Measurements from ENCODE around the gene ING4.

The ING4 gene

DNA sequence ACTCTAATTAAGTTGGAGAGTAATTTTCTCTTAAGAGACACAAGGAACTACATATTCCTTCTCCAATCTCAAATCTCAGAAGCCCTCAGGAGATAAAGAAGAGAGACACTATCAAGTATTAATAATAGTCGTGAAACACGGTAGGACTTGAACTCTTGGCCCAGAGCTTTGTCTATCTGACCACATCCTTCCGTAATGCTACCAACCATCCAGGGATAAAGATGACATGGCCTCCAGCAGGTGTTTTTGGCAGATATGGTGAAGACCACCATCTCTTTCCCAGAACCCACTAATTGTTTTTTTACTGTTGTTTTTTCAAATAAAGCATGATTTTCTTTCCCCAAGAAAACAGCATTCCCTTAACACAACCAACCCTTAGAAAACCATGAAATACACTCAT lies 22.9 kb upstream of the ING4 start:
- no peak for DNase-seq

DNA sequence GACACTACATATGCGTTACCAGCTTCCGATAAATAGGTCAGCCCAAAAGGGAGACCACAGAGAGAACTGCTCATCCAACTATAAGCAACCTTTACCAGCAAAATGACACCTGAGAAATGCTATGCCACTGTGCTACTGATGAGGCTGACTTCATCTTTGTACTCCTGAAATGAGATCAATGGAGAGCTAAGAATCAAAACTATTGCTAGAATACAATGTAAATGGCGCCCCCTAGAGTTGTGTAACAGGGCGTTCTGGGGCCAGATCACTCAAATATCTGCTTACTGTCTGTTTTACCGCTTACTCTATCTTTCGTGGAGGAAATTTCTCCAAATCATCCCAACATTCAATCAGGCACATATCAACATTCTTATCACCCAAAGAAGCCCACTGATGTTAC lies 21.7 kb upstream of the ING4 start:
- DNase-seq, result no peak

GRCh38 chr12:6676962-6677361 lies 14.0 kb upstream of the ING4 start:
- no peak for DNase-seq

DNA sequence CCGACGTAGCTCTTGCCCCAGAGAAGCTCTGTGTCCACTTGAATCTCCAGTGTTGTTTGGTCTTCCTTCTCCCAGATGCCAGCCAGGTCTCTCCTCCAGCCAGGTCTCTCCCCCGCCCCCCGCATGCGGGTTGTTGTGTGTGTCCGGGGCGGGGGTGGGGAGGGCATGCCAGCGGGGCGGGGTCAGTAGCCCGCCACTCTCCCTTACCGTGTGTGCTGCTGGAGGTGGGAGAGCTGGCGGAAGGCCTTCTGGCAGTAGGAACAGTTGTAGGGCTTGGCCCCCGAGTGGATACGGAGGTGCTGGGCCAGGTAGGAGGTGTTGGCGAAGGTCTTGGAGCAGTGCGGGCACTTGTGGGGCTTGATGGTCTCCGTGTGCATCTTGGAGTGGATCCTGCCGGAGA lies 9.2 kb upstream of the ING4 start:
- DNase-seq, result no peak

- DNase-seq, result no peak
Observed at GRCh38 chr12:6667559-6668210, 4.8 kb upstream of the ING4 start.

GRCh38 chr12:6666211-6666610 lies 3.3 kb upstream of the ING4 start:
- no peak for DNase-seq

DNA sequence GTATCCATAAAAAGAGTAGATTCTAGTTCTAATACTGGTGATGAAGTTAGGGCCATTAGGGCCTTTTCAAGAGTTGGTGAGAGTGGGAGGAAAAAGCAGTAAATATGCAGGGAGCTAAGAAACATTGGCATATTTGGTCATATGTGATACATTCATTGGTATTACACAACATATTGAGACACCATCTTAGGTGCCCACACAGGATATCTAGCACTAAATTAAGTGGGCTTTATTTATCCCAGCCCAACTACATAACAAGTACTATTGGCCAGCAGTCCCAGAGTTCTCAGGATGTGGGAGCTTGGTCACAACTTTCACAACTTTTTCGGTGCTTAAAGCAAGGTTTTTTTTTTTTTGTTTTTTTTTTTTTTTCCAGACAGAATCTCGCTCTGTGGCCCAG lies 2.0 kb upstream of the ING4 start:
- DNase-seq, result no peak

- no peak for DNase-seq
Observed at GRCh38 chr12:6662602-6662905, 365 bp downstream of the ING4 start.

DNA sequence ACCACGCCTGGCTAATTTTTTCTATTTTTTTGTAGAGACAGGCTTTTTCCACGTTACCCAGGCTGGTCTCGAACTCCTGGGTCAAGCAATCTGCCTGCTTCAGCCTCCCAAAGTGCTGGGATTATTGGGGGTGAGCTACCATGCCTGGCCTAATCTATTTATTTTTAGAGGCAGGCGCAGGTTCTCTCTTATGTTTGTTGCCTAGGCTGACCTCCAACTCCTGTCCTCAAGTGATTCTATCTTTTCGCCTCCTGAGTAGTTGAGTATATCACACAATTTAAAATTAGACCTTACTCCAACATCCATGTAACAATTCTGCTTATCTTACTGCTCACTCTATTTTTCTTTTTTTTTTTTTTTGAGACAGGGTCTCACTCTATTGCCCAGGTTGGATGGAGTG lies 8.9 kb downstream of the ING4 start:
- no peak for DNase-seq

GRCh38 chr12:6653342-6653741 lies 9.6 kb downstream of the ING4 start:
- DNase-seq, result no peak

GRCh38 chr12:6652391-6652790 lies 10.5 kb downstream of the ING4 start:
- DNase-seq, result no peak

GRCh38 chr12:6650832-6651231 lies 12.1 kb downstream of the ING4 start:
- no peak for DNase-seq

DNA sequence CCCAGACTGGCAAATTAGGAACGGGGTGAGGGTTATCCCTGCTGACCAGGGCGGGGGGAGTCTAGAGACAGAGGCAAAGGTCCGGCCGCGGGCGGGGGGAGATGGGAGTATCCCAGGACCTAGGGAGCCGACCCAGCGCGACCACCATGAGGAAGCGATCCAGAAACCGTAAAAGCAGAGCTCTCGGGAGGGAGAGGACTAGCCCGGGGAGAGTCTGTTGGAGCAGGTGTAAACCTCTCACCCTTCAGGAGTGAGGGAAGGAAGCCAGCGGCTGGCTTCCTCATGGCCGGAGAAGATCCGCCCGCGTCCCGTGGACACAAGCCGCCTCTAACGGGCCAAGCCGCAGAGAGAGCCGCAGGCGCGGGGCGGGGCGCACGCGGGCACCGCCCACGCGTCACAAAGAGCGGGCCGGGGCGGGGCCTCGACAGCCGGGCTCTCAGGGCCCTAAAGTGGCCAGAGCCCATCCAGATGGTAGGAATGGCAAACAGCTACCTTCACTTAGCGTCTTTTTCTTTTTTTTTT lies 15.8 kb downstream of the ING4 start, which contains the start of gene ACRBP:
Gene ACRBP, minus strand, starts transcription at position 350 of the 522 bp plus-strand sequence. Its CDS starts 66 bp downstream, at position 284.
- no peak for DNase-seq

DNA sequence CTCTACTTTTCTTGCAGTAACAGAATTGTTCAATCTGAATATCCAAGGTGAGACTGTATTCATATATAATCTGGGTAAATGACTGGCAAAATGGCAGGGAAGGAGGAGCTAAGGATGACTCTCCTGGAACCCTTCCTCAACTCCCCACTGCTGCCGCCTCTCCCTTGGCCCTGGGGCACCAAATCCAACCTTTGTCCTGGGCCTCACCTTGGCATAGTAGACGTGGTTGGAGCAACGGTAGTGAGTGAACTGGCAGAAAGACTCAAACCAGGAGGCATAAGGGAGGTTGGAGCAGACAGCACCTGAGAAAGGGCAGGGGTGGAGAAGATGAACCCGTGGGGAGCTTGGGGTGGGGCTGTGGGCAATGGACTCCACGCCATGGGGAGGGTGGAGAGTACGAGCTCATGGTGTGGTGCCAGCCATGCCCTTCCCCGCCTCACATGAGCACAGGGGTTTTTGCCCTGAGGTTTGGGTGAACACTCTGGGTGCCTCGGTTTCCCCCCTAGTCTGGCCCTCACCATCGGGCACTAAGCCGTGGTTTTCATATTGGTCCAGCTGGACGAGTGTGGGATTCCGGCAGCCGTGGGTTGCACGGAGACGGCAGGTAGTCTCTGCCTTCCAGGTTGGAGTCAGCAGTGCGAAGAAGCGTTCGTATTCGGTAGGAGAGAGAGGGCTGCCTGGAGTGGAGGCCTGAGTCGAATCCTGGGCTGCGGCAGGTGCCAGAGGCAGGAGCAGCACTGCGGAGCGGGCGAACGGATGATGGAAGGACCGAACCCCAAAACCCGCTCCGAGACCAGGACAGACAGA lies 16.4 kb downstream of the ING4 start:
- DNase-seq, result no peak

GRCh38 chr12:6644903-6645302 lies 18.0 kb downstream of the ING4 start:
- DNase-seq, result no peak

GRCh38 chr12:6644257-6644596 lies 18.7 kb downstream of the ING4 start:
- no peak for DNase-seq

- no peak for DNase-seq
Observed at GRCh38 chr12:6643569-6644256, 19.2 kb downstream of the ING4 start.

- DNase-seq, result no peak
Observed at GRCh38 chr12:6641131-6641530, 21.8 kb downstream of the ING4 start.

- DNase-seq, result no peak
Observed at GRCh38 chr12:6640497-6640896, 22.4 kb downstream of the ING4 start.

DNA sequence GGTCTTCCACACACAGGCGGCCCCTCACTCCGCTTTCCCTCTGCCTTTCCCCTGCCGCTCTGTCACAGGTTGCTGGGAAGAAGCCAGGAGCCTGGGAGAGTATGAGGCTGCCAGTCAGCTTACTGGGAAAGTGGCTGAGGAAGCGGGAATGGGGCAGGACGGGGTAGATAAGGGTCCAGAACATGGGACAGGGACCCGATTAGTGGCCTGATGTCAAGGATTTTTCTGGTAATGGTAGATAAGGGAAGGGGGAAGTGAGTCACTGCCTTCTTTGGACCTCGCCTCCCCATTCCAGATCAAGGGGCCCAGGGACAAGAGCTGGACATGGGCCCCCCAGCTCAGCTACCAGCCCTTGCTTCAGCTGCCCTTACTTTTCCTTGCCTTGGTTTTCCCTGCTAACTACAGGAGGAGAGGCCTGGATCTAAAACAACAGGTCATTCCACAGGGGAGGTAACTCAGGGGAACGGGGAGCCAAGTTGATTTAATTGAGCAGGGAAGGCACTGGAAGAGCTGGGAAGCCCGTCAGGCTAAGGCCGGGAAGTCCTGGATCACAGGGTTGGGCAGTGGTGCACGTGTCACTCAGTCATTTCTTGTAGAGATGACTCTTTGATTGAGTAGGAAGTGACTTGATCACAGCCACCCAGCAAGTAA lies 23.6 kb downstream of the ING4 start:
- no peak for DNase-seq

- no peak for DNase-seq
Observed at GRCh38 chr12:6638305-6638704, 24.6 kb downstream of the ING4 start.

- no peak for DNase-seq
Observed at GRCh38 chr12:6635856-6636531, 26.9 kb downstream of the ING4 start, which contains the start of gene LPAR5. Gene LPAR5 (minus strand): TSS chr12:6635959. CDS start chr12:6621248, 14,711 bp downstream.

DNA sequence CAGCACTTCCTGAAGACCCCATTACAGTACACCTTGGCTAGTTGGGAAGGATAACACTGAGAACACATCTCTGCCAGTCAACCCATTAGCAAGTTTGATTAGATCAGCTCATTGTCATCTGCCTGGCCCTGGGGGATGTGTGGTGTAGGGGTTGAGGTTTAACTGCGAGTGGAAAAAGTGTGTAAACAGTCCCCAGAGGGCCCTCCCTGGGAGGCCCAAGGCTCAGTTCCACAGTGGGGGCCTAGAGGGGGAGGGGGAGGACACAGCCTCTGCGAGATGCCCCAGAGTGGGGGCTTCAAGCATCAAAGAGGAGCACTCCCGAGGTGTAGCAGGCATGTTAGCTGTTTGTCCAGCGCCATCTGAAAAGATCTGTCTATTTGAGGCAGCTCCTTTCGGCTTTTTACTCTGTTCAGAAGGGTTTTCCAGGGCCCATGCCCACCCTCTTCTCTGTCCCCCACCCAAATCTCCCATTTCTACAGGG lies 27.5 kb downstream of the ING4 start:
- no peak for DNase-seq
